NT2/D1 (cell line): Measurements from ENCODE around the gene SLC5A1.

Source experiments
- DNase-seq: peaks from one replicate; pipeline ENCODE4 v3.0.0-alpha.2; 2011; ENCODE audit warnings: low read depth, low spot score
- H3K27me3 ChIP-seq: 2 replicates; pipeline ENCODE4 v1.6.0; 2011; ENCODE audit warnings: mild to moderate bottlenecking; ENCODE audit not compliant: insufficient read length, insufficient read depth
- H3K36me3 ChIP-seq: 2 replicates; pipeline ENCODE4 v1.6.1; 2011; ENCODE audit warnings: mild to moderate bottlenecking, low read length, mixed read lengths; ENCODE audit not compliant: insufficient read depth, insufficient read length
- H3K4me1 ChIP-seq: 2 replicates; pipeline ENCODE4 v1.5.1; 2011; ENCODE audit not compliant: insufficient read depth, insufficient read length
- H3K4me3 ChIP-seq: 2 replicates; pipeline ENCODE4 v1.5.1; 2011; ENCODE audit warnings: low read depth; ENCODE audit not compliant: insufficient read length
- H3K9ac ChIP-seq: 2 replicates; pipeline ENCODE4 v1.6.0; 2011; ENCODE audit warnings: low read depth; ENCODE audit not compliant: insufficient read length
- H3K9me3 ChIP-seq: 2 replicates; pipeline ENCODE4 v1.5.1; 2011; ENCODE audit warnings: mild to moderate bottlenecking, low read length; ENCODE audit not compliant: insufficient read depth
- SUZ12 ChIP-seq: IDR thresholded peaks from 2 replicates; pipeline ENCODE4 v1.6.1; 2011; ENCODE audit not compliant: insufficient read length, insufficient read depth; ENCODE audit errors: extremely low read depth
- YY1 ChIP-seq: IDR thresholded peaks from 2 replicates; pipeline ENCODE4 v1.6.1; 2011; ENCODE audit not compliant: insufficient read length, insufficient read depth
- ZNF274 ChIP-seq: IDR thresholded peaks from 2 replicates; pipeline ENCODE4 v1.6.1; 2011; ENCODE audit warnings: mild to moderate bottlenecking, low read depth, low read length

Gene SLC5A1

GRCh38 chr22:32034275-32034674 is 8.8 kb upstream of the SLC5A1 start:
- Histone ChIP-seq H3K4me1 (no peaks in the 10 kb centered on the region), H3K9ac (no peak overlapping the region), H3K9me3 (no peaks in the 10 kb centered on the region), H3K4me3 (no peak overlapping the region), H3K36me3 (no peaks in the 10 kb centered on the region), H3K27me3 (no peaks in the 10 kb centered on the region)
- no peak for DNase-seq
- TF ChIP-seq ZNF274: no peak
- TF ChIP-seq SUZ12: no peak
- no peak for TF ChIP-seq YY1

GRCh38 chr22:32037236-32037635 is 5.8 kb upstream of the SLC5A1 start:
- Histone ChIP-seq H3K4me1 (no peaks in the 10 kb centered on the region), H3K9ac (no peak overlapping the region), H3K9me3 (no peaks in the 10 kb centered on the region), H3K27me3 (peaks cover 6% of the 10 kb centered on the region), H3K36me3 (no peaks in the 10 kb centered on the region), H3K4me3 (no peak overlapping the region)
- TF ChIP-seq SUZ12: no peak
- no peak for TF ChIP-seq ZNF274
- no peak for TF ChIP-seq YY1
- no peak for DNase-seq

- no peak overlapping the region for H3K4me3 ChIP-seq
- H3K9ac ChIP-seq: no peak overlapping the region
- H3K4me1 ChIP-seq: no peaks in the 10 kb centered on the region
- DNase-seq: no peak
- H3K9me3 ChIP-seq: no peaks in the 10 kb centered on the region
- no peak for TF ChIP-seq YY1
- TF ChIP-seq SUZ12: no peak
- TF ChIP-seq ZNF274: no peak
- peaks cover 6% of the 10 kb centered on the region for H3K27me3 ChIP-seq
- no peaks in the 10 kb centered on the region for H3K36me3 ChIP-seq
Measured at GRCh38 chr22:32040324-32040904, 2.6 kb upstream of the SLC5A1 start.

- no peak for TF ChIP-seq SUZ12
- TF ChIP-seq YY1: no peak
- no peak for TF ChIP-seq ZNF274
Measured at GRCh38 chr22:32043391-32043790, 330 bp downstream of the SLC5A1 start.

GRCh38 chr22:32044477-32044876 is 1.4 kb downstream of the SLC5A1 start:
- Histone ChIP-seq H3K4me1 (no peaks in the 10 kb centered on the region), H3K9me3 (no peaks in the 10 kb centered on the region), H3K36me3 (no peaks in the 10 kb centered on the region), H3K9ac (no peak overlapping the region), H3K27me3 (peaks cover 6% of the 10 kb centered on the region), H3K4me3 (no peak overlapping the region)
- no peak for DNase-seq
- TF ChIP-seq ZNF274: no peak
- no peak for TF ChIP-seq YY1
- TF ChIP-seq SUZ12: no peak

More at GRCh38 chr22:32043391-32043790, 330 bp downstream of the SLC5A1 start:
- no peak for DNase-seq
- H3K4me1 ChIP-seq: no peaks in the 10 kb centered on the region
- H3K4me3 ChIP-seq: no peak overlapping the region
- H3K9ac ChIP-seq: no peak overlapping the region
- H3K36me3 ChIP-seq: no peaks in the 10 kb centered on the region
- H3K9me3 ChIP-seq: no peaks in the 10 kb centered on the region
- peaks cover 6% of the 10 kb centered on the region for H3K27me3 ChIP-seq

GRCh38 chr22:32044913-32045312 is 1.9 kb downstream of the SLC5A1 start:
- DNase-seq: no peak

GRCh38 chr22:32048069-32048468 is 5.0 kb downstream of the SLC5A1 start:
- H3K36me3 ChIP-seq: no peaks in the 10 kb centered on the region
- no peak for DNase-seq
- no peaks in the 10 kb centered on the region for H3K27me3 ChIP-seq
- no peak overlapping the region for H3K9ac ChIP-seq
- peaks cover 3% of the 10 kb centered on the region for H3K4me1 ChIP-seq
- no peak for TF ChIP-seq ZNF274
- no peak for TF ChIP-seq SUZ12
- TF ChIP-seq YY1: no peak
- no peak overlapping the region for H3K4me3 ChIP-seq
- H3K9me3 ChIP-seq: no peaks in the 10 kb centered on the region

More at GRCh38 chr22:32044913-32045312, 1.9 kb downstream of the SLC5A1 start:
- no peak overlapping the region for H3K4me3 ChIP-seq
- H3K4me1 ChIP-seq: no peaks in the 10 kb centered on the region
- H3K27me3 ChIP-seq: peaks cover 6% of the 10 kb centered on the region
- H3K9me3 ChIP-seq: no peaks in the 10 kb centered on the region
- no peak overlapping the region for H3K9ac ChIP-seq
- no peak for TF ChIP-seq SUZ12
- TF ChIP-seq YY1: no peak
- no peak for TF ChIP-seq ZNF274
- H3K36me3 ChIP-seq: no peaks in the 10 kb centered on the region

GRCh38 chr22:32050678-32051515 is 7.8 kb downstream of the SLC5A1 start:
- Histone ChIP-seq H3K4me1 (peaks cover 3% of the 10 kb centered on the region), H3K27me3 (no peaks in the 10 kb centered on the region), H3K36me3 (no peaks in the 10 kb centered on the region), H3K4me3 (no peak overlapping the region), H3K9me3 (no peaks in the 10 kb centered on the region), H3K9ac (no peak overlapping the region)
- no peak for TF ChIP-seq YY1
- TF ChIP-seq ZNF274: no peak
- no peak for TF ChIP-seq SUZ12
- DNase-seq: no peak
